Activated gamma-delta T cell treated with anti-CD3 and anti-CD28 coated beads, Interleukin-2, amount 50 U/mL, for 16 hours (primary cell): ENCODE measurements around the gene MARCHF6.
"Not testable (repeated sequence)": the region's sequence is repeated elsewhere in the genome, so short reads cannot be mapped to it uniquely, and the experiment has no call there.

Source experiments
- DNase-seq: peaks from one replicate; pipeline ENCODE4 v3.0.0-alpha.2; 2020; ENCODE audit warnings: low read depth

The MARCHF6 gene

GRCh38 chr5:10323588-10324488 is 29.7 kb upstream of the MARCHF6 start:
- no peak for DNase-seq

- no peak for DNase-seq
These were observed 28.8 kb upstream of the MARCHF6 start for GRCh38 chr5:10324518-10325370.

- DNase-seq, result no peak
These were observed 25.2 kb upstream of the MARCHF6 start for GRCh38 chr5:10328323-10328722.

GRCh38 chr5:10329446-10329819 is 24.1 kb upstream of the MARCHF6 start:
- DNase-seq, result no peak

GRCh38 chr5:10329820-10330481 is 23.5 kb upstream of the MARCHF6 start:
- DNase-seq, result no peak

GRCh38 chr5:10330511-10331230 is 22.8 kb upstream of the MARCHF6 start:
- DNase-seq, result no peak

GRCh38 chr5:10331341-10331796 is 22.1 kb upstream of the MARCHF6 start:
- no peak for DNase-seq

- DNase-seq, result no peak
These were observed 21.2 kb upstream of the MARCHF6 start for GRCh38 chr5:10332301-10332700.

- DNase-seq, result no peak
These were observed 20.1 kb upstream of the MARCHF6 start for GRCh38 chr5:10333154-10334006.

GRCh38 chr5:10334831-10335230 is 18.7 kb upstream of the MARCHF6 start:
- DNase-seq, result no peak

GRCh38 chr5:10335711-10336470 is 17.6 kb upstream of the MARCHF6 start:
- DNase-seq, result no peak

- DNase-seq, result no peak
These were observed 16.4 kb upstream of the MARCHF6 start for GRCh38 chr5:10337107-10337506.

GRCh38 chr5:10337986-10338385 is 15.5 kb upstream of the MARCHF6 start:
- no peak for DNase-seq

GRCh38 chr5:10338686-10339057 is 14.8 kb upstream of the MARCHF6 start:
- DNase-seq, result no peak

GRCh38 chr5:10339058-10339811 is 14.3 kb upstream of the MARCHF6 start:
- no peak for DNase-seq

GRCh38 chr5:10339958-10340357 is 13.5 kb upstream of the MARCHF6 start:
- DNase-seq, result no peak

- no peak for DNase-seq
These were observed 10.0 kb upstream of the MARCHF6 start for GRCh38 chr5:10343486-10343885.

- DNase-seq, result not testable (repeated sequence)
These were observed 8.9 kb upstream of the MARCHF6 start for GRCh38 chr5:10344461-10345106.

- DNase-seq, result no peak
These were observed 5.2 kb upstream of the MARCHF6 start for GRCh38 chr5:10348258-10348657.
